Measurements from ENCODE around the gene TUFT1.

The TUFT1 gene

DNA sequence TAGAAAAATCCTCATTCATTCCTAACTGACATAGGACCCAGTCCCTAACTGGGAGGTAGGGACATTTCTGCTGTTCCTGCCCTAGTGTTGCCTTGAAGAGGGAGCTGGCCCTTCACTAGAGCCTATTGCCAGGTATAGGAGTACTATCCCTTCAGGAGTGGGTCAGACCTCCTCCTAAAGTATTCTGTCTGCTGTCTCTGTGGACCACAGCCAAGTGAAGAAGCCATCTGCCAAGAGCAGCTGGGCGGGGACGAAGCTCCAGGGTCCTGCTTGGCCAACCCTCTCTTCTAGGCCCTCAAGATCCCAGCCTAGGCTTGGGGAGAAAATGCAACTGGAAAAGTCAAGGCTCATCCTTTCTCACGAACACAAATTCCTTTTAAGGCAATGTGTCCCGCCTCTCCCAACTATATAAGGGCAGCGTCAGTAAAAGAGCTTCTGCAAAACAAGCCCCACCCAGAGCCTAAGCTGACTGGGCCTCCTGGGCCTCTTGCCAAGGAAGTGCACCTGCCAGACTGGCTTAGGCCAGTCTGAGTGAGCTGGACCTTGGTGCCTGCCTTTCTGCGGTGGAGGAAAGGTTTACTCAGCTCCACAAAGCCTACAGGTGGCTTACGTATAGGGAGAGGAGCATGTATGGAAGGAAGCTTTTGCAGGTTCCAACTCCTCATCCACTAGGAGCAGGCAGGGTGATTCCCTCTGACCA lies 638 bp upstream of the TUFT1 start:
- DNase-seq (ENCODE audit: low spot score), result peak; percentile 32

DNA sequence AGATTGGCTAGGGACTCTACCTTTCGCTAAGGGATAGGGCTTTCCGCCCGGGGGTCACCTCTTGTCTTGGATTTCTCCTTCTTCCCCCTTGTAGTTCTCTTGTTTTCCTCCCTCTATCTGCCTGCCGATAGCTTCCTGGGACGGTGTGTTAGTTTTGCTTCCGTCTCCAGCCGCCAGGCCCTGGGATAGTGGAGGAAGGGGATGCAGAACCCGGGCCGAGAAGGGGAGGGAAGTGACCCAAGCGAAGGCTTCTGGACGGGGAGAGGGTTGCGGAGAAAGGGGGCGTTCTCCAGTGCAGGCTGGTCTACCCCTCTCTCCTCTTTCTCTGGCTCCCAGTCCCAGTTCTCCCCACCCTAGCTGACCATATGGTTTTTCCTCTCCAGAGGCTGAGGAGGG lies 871 bp downstream of the TUFT1 start:
- no peak for DNase-seq (ENCODE audit: low spot score)

DNA sequence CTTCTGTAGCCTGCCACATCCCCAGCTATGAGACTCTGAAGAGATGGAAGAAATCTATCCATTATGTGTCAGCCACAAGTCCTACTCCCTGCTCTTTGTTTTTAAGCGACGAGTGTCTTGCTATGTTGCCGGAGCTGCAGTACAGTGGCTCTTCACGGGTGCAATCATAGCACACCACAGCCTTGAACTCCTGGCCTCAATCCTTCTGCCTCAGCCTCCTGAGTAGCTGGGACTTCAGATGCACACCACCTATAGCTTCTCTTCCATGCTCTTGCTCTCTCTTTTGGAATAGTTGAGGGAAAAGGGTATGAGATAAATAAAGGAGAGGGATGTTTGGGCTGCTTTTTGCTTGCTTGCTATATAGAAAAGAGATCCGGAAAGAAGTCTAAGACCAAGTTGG lies 1.6 kb downstream of the TUFT1 start:
- DNase-seq (ENCODE audit: low spot score), result no peak

DNA sequence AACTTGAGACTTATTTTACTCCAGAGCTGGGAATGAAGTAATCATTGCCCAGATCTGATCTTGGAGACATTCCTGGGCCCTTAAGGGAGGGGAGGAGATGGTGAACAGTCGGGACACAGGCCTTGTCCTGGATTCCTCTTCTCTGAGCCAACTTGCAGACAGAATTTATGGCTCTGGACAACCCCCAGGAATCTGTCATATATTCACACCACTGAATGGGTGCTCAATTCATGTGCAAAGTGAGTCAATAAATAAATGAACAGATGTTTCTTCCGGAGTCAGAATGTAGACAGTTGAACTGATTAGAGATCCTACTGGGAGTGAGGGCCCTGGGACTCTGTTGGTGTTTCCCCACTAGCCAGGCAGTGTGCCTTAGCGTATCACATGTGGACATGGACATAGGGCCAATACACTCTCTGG lies 2.6 kb downstream of the TUFT1 start:
- DNase-seq (ENCODE audit: low spot score), result no peak

DNA sequence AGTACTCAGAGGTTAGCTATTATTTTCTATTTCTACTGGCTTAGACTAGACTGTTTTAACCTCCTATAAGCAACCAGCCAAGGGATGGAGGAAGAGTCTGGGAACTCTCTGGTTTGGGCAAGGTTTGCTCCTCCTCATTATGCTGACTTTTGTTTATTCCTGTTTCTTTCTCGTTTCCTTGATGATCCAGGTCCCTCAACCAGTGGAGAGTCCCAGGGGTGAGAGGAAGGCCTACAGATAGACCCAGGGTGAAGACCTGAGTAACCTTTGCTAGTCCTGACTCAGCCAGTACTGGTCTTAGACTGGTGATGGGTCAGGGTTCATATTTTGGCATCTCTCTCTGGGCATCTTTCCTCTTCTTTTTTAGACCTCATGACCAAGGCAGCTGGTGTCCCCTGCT lies 5.4 kb downstream of the TUFT1 start:
- no peak for DNase-seq (ENCODE audit: low spot score)

DNA sequence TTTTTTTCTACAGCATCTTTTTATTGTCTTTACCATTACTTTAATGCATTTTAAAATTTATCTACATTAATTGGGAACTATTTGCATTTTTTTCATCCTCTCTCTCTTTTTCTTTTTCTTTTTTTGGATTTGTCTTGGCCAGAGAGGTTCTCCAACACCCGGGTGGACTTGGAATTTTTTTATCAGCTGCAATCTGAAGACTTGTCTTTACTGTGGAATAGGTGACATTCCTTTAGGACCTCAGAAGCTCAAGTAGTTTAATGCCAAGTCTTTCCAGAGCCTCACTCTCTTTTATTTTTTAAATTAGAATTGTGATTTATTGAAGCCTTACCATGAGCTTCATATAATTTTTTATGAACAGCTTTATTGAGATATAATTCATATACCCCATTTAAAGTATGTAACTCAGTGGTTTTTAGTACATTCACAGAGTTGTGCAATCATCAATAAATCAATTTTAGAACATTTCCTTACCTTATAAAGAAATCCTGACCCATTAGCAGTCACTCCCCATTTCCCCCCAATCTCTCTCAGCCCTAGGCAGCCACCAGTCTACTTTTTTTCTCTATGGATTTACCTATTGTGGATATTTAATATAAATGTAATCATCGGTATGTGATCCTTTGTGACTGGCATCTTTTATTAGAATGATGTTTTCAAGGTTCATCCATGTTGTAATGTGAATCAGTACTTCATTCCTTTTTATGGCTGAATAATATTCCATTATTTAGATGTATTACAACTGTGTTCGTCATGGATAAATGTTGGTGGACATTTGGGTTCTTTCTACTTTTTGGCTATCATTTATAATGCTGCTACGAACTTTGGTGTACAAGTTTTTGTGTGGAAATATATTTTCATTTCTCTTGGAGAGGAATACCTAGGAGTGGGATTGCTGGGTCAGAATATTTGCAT lies 6.2 kb downstream of the TUFT1 start:
- no peak for DNase-seq (ENCODE audit: low spot score)

DNA sequence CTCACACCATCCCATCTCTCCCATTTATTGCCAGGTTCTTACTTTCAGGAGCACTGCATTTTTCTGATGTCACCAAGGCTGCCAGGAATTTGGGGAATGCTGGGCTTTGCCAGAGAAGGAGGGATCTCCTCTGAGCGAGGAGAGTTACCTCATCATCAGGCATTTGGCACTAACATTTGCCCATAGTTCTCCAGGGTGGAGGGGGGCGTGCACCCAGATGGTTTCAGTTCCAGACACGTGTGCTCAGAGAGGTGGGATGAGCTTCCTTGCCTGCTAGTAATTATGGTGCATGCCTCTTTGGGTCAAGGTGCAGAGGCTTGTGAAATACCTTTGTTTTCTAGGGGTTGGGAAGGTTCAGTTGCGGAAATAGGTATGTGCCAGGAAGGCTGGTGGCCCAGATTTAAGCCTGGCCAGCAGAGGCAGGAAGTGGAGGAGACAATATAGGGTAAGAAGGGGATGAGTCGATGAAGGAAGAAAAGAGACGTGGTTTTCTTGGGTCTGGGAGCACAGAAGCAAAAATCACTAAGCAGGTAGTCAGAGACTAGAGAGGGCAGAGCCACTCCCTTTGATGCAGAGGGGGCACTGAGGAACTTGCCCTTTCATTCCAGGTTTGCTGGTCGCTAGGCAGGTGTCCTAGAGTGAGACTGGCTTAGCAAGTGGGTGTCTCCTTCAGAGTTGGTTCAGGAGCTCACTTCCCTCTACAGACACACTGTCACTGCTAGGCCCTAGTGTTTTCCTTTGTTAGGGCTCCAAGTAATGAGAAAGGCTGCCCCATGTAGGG lies 7.2 kb downstream of the TUFT1 start:
- DNase-seq (ENCODE audit: low spot score), result peak; percentile 59

DNA sequence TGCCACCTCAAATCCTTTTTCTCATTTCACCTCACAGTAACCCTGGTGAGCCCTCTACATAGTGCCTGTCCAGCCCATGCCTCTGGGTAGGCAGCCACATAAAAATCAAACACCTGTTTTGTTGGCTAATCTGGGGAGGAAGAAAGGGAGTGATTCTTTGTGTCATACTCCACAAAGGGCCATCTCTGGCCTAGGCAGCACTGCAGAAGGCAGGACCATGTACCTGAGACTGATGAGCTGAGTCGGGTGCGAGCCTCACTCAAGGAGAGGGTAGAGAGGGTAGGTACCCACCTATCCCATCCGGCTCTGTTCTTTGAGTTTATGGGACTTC lies 7.8 kb downstream of the TUFT1 start:
- no peak for DNase-seq (ENCODE audit: low spot score)

DNA sequence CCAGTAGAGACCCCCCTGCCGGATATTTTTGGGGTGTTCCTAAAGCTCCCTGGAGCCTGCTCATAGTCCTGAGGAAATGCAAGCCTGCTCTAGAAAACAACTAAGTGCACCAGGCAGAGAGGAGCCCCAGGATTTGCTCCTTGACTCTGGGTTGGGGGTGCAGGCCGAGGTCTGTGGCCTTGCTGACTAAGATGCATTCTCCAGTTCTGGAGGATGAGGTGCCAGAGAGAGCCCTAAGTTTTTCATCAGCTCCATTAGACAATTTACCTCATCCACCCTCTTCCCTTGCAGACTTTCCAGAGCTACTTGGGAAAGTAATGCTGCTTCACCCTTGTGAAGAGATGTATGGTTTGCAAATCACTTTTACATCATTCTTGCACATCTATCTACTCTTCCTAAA lies 9.1 kb downstream of the TUFT1 start:
- no peak for DNase-seq (ENCODE audit: low spot score)

DNA sequence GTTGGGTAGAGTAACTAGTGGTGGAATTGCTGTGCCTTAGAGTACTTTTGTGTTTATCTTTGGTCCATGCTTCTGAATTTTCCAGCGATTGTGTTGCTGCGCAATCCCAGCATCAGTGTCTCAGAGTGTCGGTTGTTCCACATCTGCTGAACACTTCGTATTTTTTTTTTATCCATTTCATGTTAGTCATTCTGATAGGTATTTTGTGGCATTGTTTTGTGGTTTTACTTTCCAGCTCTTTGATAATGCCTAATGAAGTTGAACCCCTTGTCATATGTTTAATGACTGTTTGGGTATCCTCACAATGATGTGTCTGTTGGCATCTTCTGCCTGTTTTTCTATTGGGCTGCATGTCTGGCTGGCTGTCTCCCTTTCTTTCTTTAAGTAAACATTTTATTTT lies 13.6 kb downstream of the TUFT1 start:
- DNase-seq (ENCODE audit: low spot score), result no peak

DNA sequence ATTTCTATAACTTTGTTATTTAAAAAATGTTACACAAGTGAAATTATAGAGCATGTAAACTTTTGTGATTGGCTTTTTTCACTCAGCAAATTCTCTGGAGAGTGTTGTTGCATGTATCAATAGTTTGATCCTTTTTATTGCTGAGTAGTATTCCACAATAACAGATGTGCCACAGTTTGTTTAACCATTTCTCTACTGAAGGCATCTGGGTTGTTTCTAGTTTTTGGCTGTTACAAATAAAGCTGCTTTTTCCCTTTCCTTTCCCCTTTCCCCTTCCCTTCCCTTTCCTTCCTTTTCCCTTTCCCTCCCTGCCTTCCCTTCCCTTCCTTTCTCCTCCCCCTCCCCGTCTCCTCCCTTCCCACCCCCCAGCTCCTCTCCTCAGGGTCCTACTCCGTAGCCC lies 15.9 kb downstream of the TUFT1 start:
- DNase-seq (ENCODE audit: low spot score), result no peak

DNA sequence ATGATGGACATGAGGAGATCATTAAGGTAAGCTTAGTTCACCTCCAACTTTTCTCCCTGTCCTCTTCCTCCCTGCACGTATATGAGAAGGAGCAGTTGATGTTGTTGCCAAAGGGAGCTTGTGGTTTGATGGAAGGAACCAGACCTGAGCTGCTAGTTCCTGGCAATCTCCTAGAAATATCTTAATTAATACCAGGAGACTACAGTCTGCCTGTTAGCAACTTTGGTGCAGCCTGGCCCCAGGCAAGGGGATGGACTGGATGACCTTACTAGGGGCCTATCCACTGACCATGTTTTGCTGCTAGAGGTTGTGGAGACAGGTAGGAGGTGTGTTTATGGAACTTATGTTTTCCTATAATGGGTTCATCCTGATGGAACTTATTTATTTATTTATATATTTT lies 22.6 kb downstream of the TUFT1 start:
- DNase-seq (ENCODE audit: low spot score), result no peak

DNA sequence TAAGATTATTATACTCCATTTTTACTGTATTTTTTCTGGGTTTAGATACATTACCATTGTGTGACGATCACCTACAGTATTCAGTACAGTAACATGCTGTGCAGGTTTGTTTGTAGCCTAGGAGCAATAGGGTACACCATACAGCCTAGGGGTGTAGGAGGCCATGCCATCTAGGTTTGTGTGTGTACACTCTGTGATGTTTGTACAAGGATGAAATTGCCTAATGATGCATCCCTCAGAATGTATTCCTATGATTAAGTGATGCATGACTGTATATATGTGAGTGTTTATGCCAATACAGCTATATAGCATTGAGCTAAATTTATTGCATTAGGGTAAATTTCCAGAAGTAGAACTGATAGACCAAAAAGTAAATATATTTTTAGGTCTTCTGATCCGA lies 23.3 kb downstream of the TUFT1 start:
- DNase-seq (ENCODE audit: low spot score), result no peak

DNA sequence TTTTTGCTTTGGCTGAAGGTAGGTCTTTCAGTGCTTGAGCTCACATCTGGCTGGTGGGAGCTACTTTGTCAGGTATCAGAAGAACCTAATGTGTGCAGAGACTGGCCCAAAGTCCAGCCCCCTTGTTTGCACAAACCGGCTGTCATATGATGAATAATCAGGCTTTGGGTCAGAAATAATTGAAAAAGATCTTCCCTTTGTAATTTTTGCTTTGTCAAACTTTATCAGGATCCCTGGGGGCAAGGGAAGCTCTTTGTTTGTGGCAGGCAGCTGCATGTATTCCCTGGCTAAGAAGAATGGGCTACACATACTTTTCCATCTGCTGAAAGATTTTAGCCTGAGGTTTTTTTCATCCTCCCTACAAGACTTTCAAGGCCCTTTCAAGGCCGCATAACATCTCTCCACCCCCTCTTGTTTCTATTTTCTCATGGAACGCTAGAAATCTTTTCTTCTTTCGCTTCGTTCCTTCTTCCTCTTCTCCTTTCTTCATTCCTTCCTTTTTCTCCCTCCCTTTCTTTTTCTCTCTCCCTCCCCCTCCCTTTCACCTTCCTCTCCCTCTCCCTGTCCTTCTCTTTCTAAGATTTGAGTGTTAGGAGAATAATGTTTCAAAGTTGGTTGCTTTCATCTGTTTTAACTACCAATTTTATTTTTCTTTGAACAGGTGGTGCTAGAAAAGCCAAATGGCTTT lies 25.5 kb downstream of the TUFT1 start:
- peak; percentile 76 for DNase-seq (ENCODE audit: low spot score)

DNA sequence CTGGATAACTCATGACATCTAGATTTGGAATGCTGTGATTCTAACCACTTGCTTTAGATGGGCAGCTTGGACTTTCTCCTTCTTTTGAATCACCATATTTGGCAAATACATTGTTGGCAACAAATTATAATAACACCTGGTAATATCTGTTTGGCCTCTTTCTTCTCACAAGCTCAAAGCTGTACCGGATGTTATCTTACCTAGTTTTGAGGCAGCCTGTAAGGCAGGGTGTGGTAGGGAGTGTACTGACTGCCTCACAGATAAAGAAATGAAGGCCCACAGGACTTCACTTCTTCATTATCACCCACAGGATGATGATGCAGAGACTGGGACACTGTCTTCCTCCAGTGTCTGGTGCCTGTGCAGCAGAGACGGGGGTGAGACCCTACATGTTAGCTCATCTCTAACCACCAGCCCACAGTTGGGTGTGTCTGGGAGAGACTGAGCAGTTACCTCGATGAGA lies 28.5 kb downstream of the TUFT1 start:
- DNase-seq (ENCODE audit: low spot score), result no peak

DNA sequence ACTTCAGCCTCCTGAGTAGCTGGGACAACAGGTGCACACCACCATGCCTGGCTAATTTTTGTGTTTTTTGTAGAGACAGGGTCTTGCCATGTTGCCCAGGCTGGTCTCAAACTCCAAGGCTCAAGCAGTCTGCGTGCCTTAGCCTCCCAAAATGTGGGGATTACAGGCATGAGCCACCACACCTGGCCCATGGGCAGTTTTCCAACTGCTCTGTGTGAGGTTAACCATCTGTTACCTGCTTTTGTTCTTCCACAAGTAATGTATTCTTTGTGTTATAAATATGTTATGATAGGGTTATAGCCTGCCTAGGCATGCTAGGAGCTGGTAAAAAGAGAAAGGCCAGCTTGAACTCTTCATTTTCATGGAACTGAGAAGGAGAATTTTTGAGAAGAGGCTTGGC lies 30.7 kb downstream of the TUFT1 start:
- no peak for DNase-seq (ENCODE audit: low spot score)

DNA sequence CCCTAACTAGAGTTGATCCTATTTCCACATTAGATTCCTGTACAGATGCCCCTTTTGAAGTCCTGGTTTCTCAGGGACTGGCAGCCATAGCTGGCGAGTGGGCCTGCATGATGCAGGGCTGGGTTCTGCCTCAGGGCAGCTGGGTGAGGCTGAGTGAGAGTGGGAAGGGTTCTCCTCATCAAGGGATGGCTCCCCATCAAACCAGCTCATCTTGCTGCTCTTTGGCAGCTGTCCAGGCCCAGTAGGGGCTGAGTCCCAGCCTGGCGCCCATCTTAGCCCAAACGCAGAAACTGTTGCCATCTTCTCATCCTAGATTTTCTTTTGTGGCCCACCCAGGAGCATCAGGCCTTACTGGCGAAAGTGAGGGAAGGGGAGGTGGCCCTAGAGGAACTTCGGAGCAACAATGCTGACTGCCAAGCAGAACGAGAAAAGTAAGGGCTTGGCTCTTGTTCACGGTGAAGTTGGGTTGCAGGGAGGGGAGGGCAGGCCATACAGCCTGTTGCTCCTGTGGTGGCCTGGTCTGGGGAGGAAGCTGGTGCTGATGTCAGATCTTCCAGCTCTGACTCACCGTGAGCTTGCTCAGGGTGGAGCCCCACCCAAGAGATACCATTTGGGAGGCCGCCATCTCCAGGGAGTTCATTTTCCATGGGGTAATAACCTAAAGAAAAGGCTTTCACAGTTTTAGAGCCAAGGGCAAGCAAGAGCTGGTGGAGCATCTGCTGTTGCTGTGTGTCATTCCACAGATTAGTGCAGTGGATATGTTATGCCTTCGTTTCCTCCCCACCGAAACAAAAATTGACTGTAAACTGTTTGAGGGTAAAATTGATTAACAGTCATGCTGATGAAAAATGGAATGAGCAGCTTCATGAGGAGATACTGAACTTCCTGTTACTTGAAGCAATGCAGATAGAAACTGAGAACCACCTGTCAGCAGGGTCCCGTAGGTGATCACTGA lies 34.7 kb downstream of the TUFT1 start:
- peak; percentile 43 for DNase-seq (ENCODE audit: low spot score)

DNA sequence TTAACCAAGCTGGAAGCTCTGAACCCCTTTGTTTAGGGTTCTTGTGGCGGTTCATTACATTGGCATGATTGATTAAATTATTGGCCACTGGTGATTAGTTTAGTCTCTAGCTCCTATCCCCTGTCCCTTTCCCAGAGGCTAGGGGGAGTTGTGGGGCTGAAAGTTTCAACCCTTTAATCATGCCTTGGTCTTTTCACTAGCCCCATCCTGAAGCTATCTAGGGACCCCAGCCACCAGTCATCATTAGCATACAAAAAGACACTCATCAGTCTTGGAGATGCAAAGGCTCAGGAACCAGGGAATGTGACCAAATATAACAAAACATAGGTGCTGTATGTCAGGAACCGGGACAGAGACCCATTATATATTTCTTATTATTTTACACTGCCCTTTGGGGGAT lies 37.1 kb downstream of the TUFT1 start:
- no peak for DNase-seq (ENCODE audit: low spot score)

DNA sequence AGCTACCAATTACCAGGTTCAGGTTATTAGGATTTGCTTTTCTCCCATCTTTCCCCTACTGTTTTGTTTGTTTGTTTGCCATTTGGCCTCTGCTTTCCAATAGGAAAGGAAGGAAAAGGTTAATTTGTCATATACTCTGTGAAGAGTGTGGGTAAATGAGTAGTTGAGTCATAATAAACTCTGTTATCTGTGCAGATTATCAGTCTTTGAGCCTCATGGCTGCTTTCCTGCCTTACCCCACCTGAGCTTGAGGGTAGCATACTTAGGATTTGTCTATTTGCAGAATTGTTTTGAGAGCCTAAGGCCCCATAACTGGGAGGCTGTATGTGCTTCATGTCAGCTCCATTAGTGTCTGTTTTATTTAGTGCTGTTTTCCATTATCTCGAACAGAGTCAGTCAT lies 38.8 kb downstream of the TUFT1 start:
- DNase-seq (ENCODE audit: low spot score), result no peak

DNA sequence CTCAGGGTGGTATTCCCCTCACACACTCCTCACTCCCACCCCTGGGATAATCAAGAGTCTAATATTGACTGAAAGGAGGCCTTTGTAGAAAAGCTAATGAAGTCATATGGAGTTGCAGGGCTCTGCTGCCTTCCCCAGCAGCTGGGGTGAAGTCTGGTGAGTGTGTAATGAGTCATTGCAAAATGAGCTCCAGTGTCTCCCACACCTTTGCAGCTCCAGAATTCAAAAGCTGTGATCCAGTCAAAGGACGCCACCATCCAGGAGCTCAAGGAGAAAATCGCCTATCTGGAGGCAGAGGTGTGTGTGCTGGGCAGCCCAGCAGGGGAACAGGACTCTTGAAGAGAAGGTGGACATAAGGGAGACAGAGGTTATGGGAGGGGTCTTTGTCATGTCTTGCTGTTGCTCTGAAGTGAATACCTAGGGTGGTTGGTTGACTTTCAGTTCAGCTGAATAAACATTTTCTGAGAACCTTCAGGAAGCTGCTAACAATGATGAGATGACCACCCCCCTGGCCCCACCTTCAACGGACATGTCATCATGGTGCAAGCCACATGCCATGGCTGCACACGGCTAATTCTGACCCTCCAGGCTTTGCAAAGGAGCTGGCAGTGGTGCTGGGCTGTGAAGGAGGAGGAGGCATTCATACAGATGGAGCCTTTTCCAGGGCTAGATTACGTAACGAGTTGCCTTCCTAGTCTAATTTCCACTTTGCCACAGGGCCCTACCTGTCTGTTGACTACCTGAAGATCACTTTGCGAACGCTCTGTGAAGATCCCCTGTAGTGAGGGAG lies 39.5 kb downstream of the TUFT1 start:
- DNase-seq (ENCODE audit: low spot score), result peak; percentile 76
